Effector CD8-positive, alpha-beta T cell (primary cell): ENCODE results near the gene KRTAP5-6.

Experiments used
- DNase-seq: peaks from one replicate; lab custom pipeline; 2025; lab: John Stamatoyannopoulos, UW
- total RNA-seq, 4 experiments: gene quantifications; one replicate each; lab custom pipeline; 2026; lab: John Stamatoyannopoulos, UW

KRTAP5-6 gene
- 0 reads per million in 4 experiments for total RNA-seq

- DNase-seq = no peak
Observed at GRCh38 chr11:1696608-1697570, at the start of gene KRTAP5-6. Gene KRTAP5-6, plus strand, starts transcription at chr11:1697195. Its CDS starts 51 bp downstream, at chr11:1697246.

GRCh38 chr11:1647901-1648652 is 48.9 kb upstream of the KRTAP5-6 start:
- no peak for DNase-seq

GRCh38 chr11:1648653-1649420 is 48.2 kb upstream of the KRTAP5-6 start:
- no peak for DNase-seq

- DNase-seq = no peak
Observed at GRCh38 chr11:1650034-1650917, 46.7 kb upstream of the KRTAP5-6 start.

- no peak for DNase-seq
Observed at GRCh38 chr11:1650918-1651262, 46.1 kb upstream of the KRTAP5-6 start.

- DNase-seq = no peak
Observed at GRCh38 chr11:1651411-1651980, 45.5 kb upstream of the KRTAP5-6 start.

- DNase-seq = no peak
Observed at GRCh38 chr11:1652026-1652425, 45.0 kb upstream of the KRTAP5-6 start.

- no peak for DNase-seq
Observed at GRCh38 chr11:1652442-1652770, 44.6 kb upstream of the KRTAP5-6 start.

- DNase-seq = peak; percentile 74
Observed at GRCh38 chr11:1652771-1653540, 44.0 kb upstream of the KRTAP5-6 start.

GRCh38 chr11:1653541-1654387 is 43.2 kb upstream of the KRTAP5-6 start:
- no peak for DNase-seq

GRCh38 chr11:1654388-1655167 is 42.4 kb upstream of the KRTAP5-6 start:
- DNase-seq = no peak

GRCh38 chr11:1655168-1656060 is 41.6 kb upstream of the KRTAP5-6 start:
- no peak for DNase-seq

- DNase-seq = no peak
Observed at GRCh38 chr11:1656061-1656441, 40.9 kb upstream of the KRTAP5-6 start.

- no peak for DNase-seq
Observed at GRCh38 chr11:1656670-1657069, 40.3 kb upstream of the KRTAP5-6 start.

GRCh38 chr11:1659506-1659905 is 37.5 kb upstream of the KRTAP5-6 start:
- DNase-seq = no peak

GRCh38 chr11:1660111-1660867 is 36.7 kb upstream of the KRTAP5-6 start:
- no peak for DNase-seq
